ENCODE data around the gene FJX1.
"Not testable (repeated sequence)": the region's sequence is repeated elsewhere in the genome, so short reads cannot be mapped to it uniquely, and the experiment has no call there.

The FJX1 gene

DNA sequence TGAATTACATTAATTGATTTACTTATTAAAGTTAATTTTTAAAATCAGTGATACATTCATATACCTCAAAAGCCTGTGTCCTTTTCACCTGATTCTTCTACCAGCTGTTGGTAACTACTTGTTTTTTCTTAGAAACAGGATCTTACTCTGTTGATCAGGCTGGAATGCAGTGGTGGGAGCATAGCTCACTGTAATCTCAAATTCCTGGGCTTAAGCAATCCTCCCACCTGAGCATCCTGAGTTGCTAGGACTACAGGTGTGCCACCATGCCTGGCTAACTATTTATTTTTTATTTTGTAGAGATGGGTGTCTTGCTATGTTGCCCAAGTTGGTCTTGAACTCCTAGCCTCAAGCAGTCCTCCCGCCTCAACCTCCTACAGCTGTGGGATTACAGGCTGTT is 49.0 kb downstream of the FJX1 start:
- no peak for DNase-seq

GRCh38 chr11:35668350-35668749 is 50.1 kb downstream of the FJX1 start:
- not testable (repeated sequence) for DNase-seq
